TTC549 (cell line): ENCODE measurements around the gene CAV1.

ENCODE experiments used
- FAIRE-seq: peaks from 2 replicates; lab custom pipeline; 2012; peaks lifted over from hg19 to GRCh38; lab: Jason Lieb, UNC

CAV1 gene

GRCh38 chr7:116560021-116560970 is 35.5 kb downstream of the CAV1 start:
- no peak for FAIRE-seq

- FAIRE-seq: no peak
Observed at GRCh38 chr7:116561697-116562483, 37.1 kb downstream of the CAV1 start.

- FAIRE-seq: no peak
Observed at GRCh38 chr7:116562529-116563121, 37.8 kb downstream of the CAV1 start.

GRCh38 chr7:116565981-116566380 is 41.1 kb downstream of the CAV1 start:
- FAIRE-seq: no peak

- no peak for FAIRE-seq
Observed at GRCh38 chr7:116566666-116567065, 41.8 kb downstream of the CAV1 start.

- FAIRE-seq: no peak
Observed at GRCh38 chr7:116569737-116570136, 44.9 kb downstream of the CAV1 start.

GRCh38 chr7:116570306-116570705 is 45.5 kb downstream of the CAV1 start:
- FAIRE-seq: no peak

- no peak for FAIRE-seq
Observed at GRCh38 chr7:116571037-116571436, 46.2 kb downstream of the CAV1 start.

GRCh38 chr7:116571552-116571951 is 46.7 kb downstream of the CAV1 start:
- no peak for FAIRE-seq

GRCh38 chr7:116572036-116572435 is 47.2 kb downstream of the CAV1 start:
- FAIRE-seq: no peak

- no peak for FAIRE-seq
Observed at GRCh38 chr7:116573541-116573940, 48.7 kb downstream of the CAV1 start.

- no peak for FAIRE-seq
Observed at GRCh38 chr7:116574025-116574822, 49.4 kb downstream of the CAV1 start.

GRCh38 chr7:116575853-116576252 is 51.0 kb downstream of the CAV1 start:
- FAIRE-seq: no peak

- FAIRE-seq: no peak
Observed at GRCh38 chr7:116576350-116577319, 51.8 kb downstream of the CAV1 start.

- no peak for FAIRE-seq
Observed at GRCh38 chr7:116577320-116577871, 52.6 kb downstream of the CAV1 start.

- no peak for FAIRE-seq
Observed at GRCh38 chr7:116578526-116578925, 53.7 kb downstream of the CAV1 start.

- no peak for FAIRE-seq
Observed at GRCh38 chr7:116579322-116579721, 54.5 kb downstream of the CAV1 start.

GRCh38 chr7:116579835-116580234 is 55.0 kb downstream of the CAV1 start:
- FAIRE-seq: no peak

GRCh38 chr7:116582164-116582732 is 57.4 kb downstream of the CAV1 start:
- no peak for FAIRE-seq

- no peak for FAIRE-seq
Observed at GRCh38 chr7:116582806-116583444, 58.1 kb downstream of the CAV1 start.
